Mesangial cell (primary cell): Measurements from ENCODE around the gene MXD4. TPM values are rescaled to one million over a fixed set of nuclear protein-coding genes. Genes with fewer than 3 reads are reported as not detected.

Source experiments
- total RNA-seq: library from RNA; depleted of rRNA; stranded (reverse); fragments of >200 nt; gene quantifications from 2 replicates; pipeline ENCODE4 v1.2.3, GENCODE V29; 2015

MXD4 gene
- 23.5 and 77.1 TPM in 2 replicates for total RNA-seq

DNA sequence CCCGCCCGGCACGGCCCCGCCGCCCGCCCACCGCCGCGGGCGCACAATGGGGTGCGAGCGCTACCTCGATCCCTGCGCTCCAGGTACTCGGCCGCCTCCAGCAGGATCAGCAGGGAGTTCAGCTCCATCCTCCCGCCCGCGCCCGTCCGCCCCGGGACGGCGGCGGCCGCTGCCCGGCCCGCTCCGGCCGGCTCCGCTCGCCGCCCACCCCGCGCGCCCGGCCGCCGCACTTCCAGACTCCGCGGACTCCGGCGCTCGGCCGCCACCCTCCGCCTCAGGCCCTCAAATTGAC, at the start of gene MXD4:
Gene MXD4 (minus strand): TSS at position 257 of the 292 bp plus-strand sequence. CDS start 129 bp downstream, at position 128.

GRCh38 chr4:2241410-2242353, 20.2 kb downstream of the MXD4 start, which contains the start of the genes HAUS3 and POLN:
HAUS3 (minus strand) TSS chr4:2242121; CDS start chr4:2240946, 1,175 bp downstream.
POLN (minus strand) TSS chr4:2242121; CDS start chr4:2229231, 12,890 bp downstream.

Other genes with a start within 250 kb of the MXD4 start
- 0.81 and 3.2 TPM in 2 replicates for gene NAT8L, start 202.8 kb downstream of the MXD4 start, total RNA-seq
- 4.1 and 6.0 TPM in 2 replicates for gene HAUS3, start 20.0 kb downstream of the MXD4 start, total RNA-seq
- 0.16 and 0.38 TPM in 2 replicates for gene POLN, start 20.0 kb downstream of the MXD4 start, total RNA-seq
- gene ZFYVE28, start 156.5 kb upstream of the MXD4 start, total RNA-seq = 2.8 and 8.5 TPM in 2 replicates
- not detected in 2 replicates for gene CFAP99, start 156.8 kb upstream of the MXD4 start, total RNA-seq
- gene RNF4, start 207.0 kb upstream of the MXD4 start, total RNA-seq = 49.8 and 62.2 TPM in 2 replicates